ENCODE results near the gene CLDN5.

CLDN5 gene

DNA sequence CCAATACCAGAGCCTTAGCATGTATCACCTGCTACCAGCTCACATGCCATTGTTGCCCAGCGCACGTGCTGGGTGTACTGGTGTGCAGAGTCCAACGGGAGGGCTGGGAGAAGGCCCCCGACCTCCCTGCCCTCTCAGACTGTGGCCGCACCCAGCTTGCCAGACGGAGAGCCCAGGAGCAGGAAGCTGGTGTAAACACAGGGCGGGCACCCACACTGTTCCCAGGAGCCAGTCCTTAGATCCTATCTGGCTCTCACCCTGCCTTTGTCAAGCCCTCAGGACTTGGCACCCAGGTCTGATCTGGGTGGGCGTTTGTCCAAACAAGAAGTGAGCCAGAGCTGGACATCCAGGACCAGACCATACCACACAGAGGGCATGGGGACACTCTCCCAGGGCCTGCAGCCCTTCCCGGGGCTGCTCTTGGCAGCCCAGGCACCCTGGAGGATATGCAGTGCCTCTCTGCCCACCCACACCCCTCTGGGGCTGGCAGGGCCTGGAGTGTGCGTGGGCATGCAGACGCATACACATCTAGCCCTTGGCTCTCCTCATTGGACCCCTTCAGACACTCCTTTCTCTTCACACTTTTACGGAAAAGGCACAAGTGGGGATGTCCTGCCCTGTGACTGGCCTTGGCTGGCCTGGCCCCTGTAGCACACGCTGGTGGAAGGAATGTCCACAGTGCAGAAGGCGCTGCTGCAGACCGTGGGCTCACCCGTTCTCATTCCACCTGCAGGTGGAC, 19.9 kb upstream of the CLDN5 start:
- no peaks in the 10 kb centered on the region for H3K4me1 ChIP-seq (ENCODE audit: low read length)
- no peaks in the 10 kb centered on the region for H3K9me3 ChIP-seq (replicated peaks; ENCODE audit: insufficient read depth, low read length)
- no peaks in the 10 kb centered on the region for H3K79me2 ChIP-seq (ENCODE audit: low read length)
- H3K9ac ChIP-seq (ENCODE audit: low read length): no peak overlapping the region
- H3K4me3 ChIP-seq (ENCODE audit: low read length): no peak overlapping the region
- no peak for DNase-seq
- no peak overlapping the region for H3K27ac ChIP-seq (ENCODE audit: low read length)
- H2AFZ ChIP-seq (ENCODE audit: low read length): no peak overlapping the region
- no peak overlapping the region for H3K4me2 ChIP-seq (ENCODE audit: low read depth, low read length)
- 0 out of 2 replicates have a peak, but pooled peaks cover 8% of the 10 kb centered on the region for H3K27me3 ChIP-seq (replicated peaks; ENCODE audit: insufficient read depth, low read length)
- no peaks in the 10 kb centered on the region for H3F3A ChIP-seq (ENCODE audit: insufficient read depth, low read length)
- no peaks in the 10 kb centered on the region for H4K20me1 ChIP-seq (ENCODE audit: insufficient read depth, low read length)
- no peak for TF ChIP-seq EZH2 (optimal IDR thresholded peaks at IDR 0.05; ENCODE audit: low read depth, low read length)
- TF ChIP-seq, protein P1, sequence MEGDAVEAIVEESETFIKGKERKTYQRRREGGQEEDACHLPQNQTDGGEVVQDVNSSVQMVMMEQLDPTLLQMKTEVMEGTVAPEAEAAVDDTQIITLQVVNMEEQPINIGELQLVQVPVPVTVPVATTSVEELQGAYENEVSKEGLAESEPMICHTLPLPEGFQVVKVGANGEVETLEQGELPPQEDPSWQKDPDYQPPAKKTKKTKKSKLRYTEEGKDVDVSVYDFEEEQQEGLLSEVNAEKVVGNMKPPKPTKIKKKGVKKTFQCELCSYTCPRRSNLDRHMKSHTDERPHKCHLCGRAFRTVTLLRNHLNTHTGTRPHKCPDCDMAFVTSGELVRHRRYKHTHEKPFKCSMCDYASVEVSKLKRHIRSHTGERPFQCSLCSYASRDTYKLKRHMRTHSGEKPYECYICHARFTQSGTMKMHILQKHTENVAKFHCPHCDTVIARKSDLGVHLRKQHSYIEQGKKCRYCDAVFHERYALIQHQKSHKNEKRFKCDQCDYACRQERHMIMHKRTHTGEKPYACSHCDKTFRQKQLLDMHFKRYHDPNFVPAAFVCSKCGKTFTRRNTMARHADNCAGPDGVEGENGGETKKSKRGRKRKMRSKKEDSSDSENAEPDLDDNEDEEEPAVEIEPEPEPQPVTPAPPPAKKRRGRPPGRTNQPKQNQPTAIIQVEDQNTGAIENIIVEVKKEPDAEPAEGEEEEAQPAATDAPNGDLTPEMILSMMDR (IDR thresholded peaks at IDR 0.05; ENCODE audit: low read length): no peak
- H3K36me3 ChIP-seq (replicated peaks; ENCODE audit: insufficient read depth, low read length): no peaks in the 10 kb centered on the region
- no peaks in the 10 kb centered on the region for H3K9me2 ChIP-seq (replicated peaks; ENCODE audit: insufficient read depth, low read length)

DNA sequence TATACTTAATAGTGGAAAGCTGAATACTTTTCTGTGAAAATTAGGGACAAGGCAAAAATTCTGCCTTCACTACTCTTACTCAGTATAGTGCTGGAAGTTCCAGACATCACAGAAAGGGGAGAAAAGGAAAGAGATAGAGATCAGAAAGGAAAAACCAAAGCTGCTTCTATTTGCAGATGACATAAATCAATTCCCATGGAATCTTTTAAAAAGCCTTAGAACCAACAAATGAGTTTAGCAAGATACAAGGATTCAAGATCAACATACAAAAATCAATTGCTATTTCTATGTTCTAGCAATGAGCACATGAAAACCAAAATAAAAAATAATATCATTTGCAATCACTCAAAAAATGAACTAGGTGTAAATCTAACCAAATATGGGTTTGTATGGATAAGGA, 16.2 kb upstream of the CLDN5 start:
- no peak for DNase-seq
- no peaks in the 10 kb centered on the region for H3F3A ChIP-seq (ENCODE audit: insufficient read depth, low read length)
- H3K4me1 ChIP-seq (ENCODE audit: low read length): no peaks in the 10 kb centered on the region
- H3K9me3 ChIP-seq (replicated peaks; ENCODE audit: insufficient read depth, low read length): no peaks in the 10 kb centered on the region
- 0 out of 2 replicates have a peak, but pooled peaks cover under 1% of the 10 kb centered on the region for H3K27me3 ChIP-seq (replicated peaks; ENCODE audit: insufficient read depth, low read length)
- H3K9ac ChIP-seq (ENCODE audit: low read length): no peak overlapping the region
- H3K9me2 ChIP-seq (replicated peaks; ENCODE audit: insufficient read depth, low read length): no peaks in the 10 kb centered on the region
- H4K20me1 ChIP-seq (ENCODE audit: insufficient read depth, low read length): no peaks in the 10 kb centered on the region
- H3K27ac ChIP-seq (ENCODE audit: low read length): no peak overlapping the region
- TF ChIP-seq, protein P1 (IDR thresholded peaks at IDR 0.05; ENCODE audit: low read length): no peak
- TF ChIP-seq EZH2phosphoT487 (IDR thresholded peaks at IDR 0.05; ENCODE audit: low read length): no peak
- TF ChIP-seq EZH2 (optimal IDR thresholded peaks at IDR 0.05; ENCODE audit: low read depth, low read length): no peak
- H3K4me2 ChIP-seq (ENCODE audit: low read depth, low read length): no peak overlapping the region
- no peaks in the 10 kb centered on the region for H3K79me2 ChIP-seq (ENCODE audit: low read length)
- H3K4me3 ChIP-seq (ENCODE audit: low read length): no peak overlapping the region
- H2AFZ ChIP-seq (ENCODE audit: low read length): no peak overlapping the region
- no peaks in the 10 kb centered on the region for H3K36me3 ChIP-seq (replicated peaks; ENCODE audit: insufficient read depth, low read length)

GRCh38 chr22:19537941-19538488, 13.8 kb upstream of the CLDN5 start:
- Histone ChIP-seq H3K4me1 (ENCODE audit: low read length) (no peaks in the 10 kb centered on the region), H3K27ac (ENCODE audit: low read length) (no peak overlapping the region), H4K20me1 (ENCODE audit: insufficient read depth, low read length) (no peaks in the 10 kb centered on the region), H3F3A (ENCODE audit: insufficient read depth, low read length) (no peaks in the 10 kb centered on the region), H3K36me3 (replicated peaks; ENCODE audit: insufficient read depth, low read length) (no peaks in the 10 kb centered on the region), H3K27me3 (replicated peaks; ENCODE audit: insufficient read depth, low read length) (no peaks in the 10 kb centered on the region), H3K9me2 (replicated peaks; ENCODE audit: insufficient read depth, low read length) (no peaks in the 10 kb centered on the region), H3K9ac (ENCODE audit: low read length) (no peak overlapping the region), H3K9me3 (replicated peaks; ENCODE audit: insufficient read depth, low read length) (no peaks in the 10 kb centered on the region), H3K4me3 (ENCODE audit: low read length) (no peak overlapping the region), H2AFZ (ENCODE audit: low read length) (no peak overlapping the region), H3K4me2 (ENCODE audit: low read depth, low read length) (no peak overlapping the region), H3K79me2 (ENCODE audit: low read length) (no peaks in the 10 kb centered on the region)
- no peak for DNase-seq
- TF ChIP-seq EZH2phosphoT487 (IDR thresholded peaks at IDR 0.05; ENCODE audit: low read length) (no peak), EZH2 (optimal IDR thresholded peaks at IDR 0.05; ENCODE audit: low read depth, low read length) (no peak)
- TF ChIP-seq, protein P1 (IDR thresholded peaks at IDR 0.05; ENCODE audit: low read length): no peak
